Neural cell (in vitro differentiated cells): Measurements from ENCODE around the gene GPBAR1. TPM values are rescaled to one million over a fixed set of nuclear protein-coding genes. Genes with fewer than 3 reads are reported as not detected.

Experiments
- H2AFZ ChIP-seq: fragments of 200-600, 300-800 bp; sonication (generic), shearing (Covaris generic); 2 replicates; pipeline ENCODE4 v1.6.0; 2014; ENCODE audit warnings: low read depth, mild to moderate bottlenecking, antibody characterized with exemption, low read length, moderate library complexity
- H3F3A ChIP-seq: fragments of 200-600 bp; shearing (Covaris generic); 2 replicates; pipeline ENCODE4 v1.6.1; 2016; ENCODE audit warnings: mild to moderate bottlenecking, moderate library complexity, mixed read lengths, antibody characterized with exemption, low read length; ENCODE audit not compliant: insufficient read depth, poor library complexity, severe bottlenecking
- H3K27ac ChIP-seq: fragments of 200-600, 300-800 bp; sonication (generic), shearing (Covaris generic); 2 replicates; pipeline ENCODE4 v1.5.1; 2014; ENCODE audit warnings: mild to moderate bottlenecking, low read length, moderate library complexity
- H3K27me3 ChIP-seq: fragments of 300-800, 200-600 bp; sonication (generic), shearing (Covaris generic); 2 replicates; pipeline ENCODE4 v1.6.0; 2014; ENCODE audit warnings: mild to moderate bottlenecking, low read depth, low read length, moderate library complexity; ENCODE audit not compliant: insufficient read depth
- H3K36me3 ChIP-seq: fragments of 300-800, 200-600 bp; sonication (generic), shearing (Covaris generic); 2 replicates; pipeline ENCODE4 v1.5.1; 2014; ENCODE audit warnings: mild to moderate bottlenecking, antibody characterized with exemption, low read length, moderate library complexity; ENCODE audit not compliant: insufficient read depth
- H3K4me2 ChIP-seq: fragments of 300-800, 200-600 bp; sonication (generic), shearing (Covaris generic); 2 replicates; pipeline ENCODE4 v1.6.0; 2014; ENCODE audit warnings: mild to moderate bottlenecking, low read length
- H3K4me3 ChIP-seq: fragments of 300-800, 200-600 bp; sonication (generic), shearing (Covaris generic); 2 replicates; pipeline ENCODE4 v1.5.1; 2014; ENCODE audit warnings: mild to moderate bottlenecking, low read length, moderate library complexity
- H3K79me2 ChIP-seq: fragments of 200-600 bp; shearing (Covaris generic); replicated peaks from 2 replicates; pipeline ENCODE4 v1.6.0; 2014; ENCODE audit warnings: mild to moderate bottlenecking, low read length, moderate library complexity; ENCODE audit not compliant: insufficient read depth
- H3K9ac ChIP-seq: fragments of 300-800, 200-600 bp; sonication (generic), shearing (Covaris generic); 2 replicates; pipeline ENCODE4 v1.6.1; 2016; ENCODE audit warnings: mild to moderate bottlenecking, low read length, mixed read lengths
- H3K9me2 ChIP-seq: fragments of 200-600 bp; shearing (Covaris generic); 2 replicates; pipeline ENCODE4 v1.6.1; 2016; ENCODE audit warnings: mild to moderate bottlenecking, low read length, mixed read lengths; ENCODE audit not compliant: insufficient read depth
- H3K9me3 ChIP-seq: fragments of 200-600, 300-800 bp; sonication (generic), shearing (Covaris generic); 2 replicates; pipeline ENCODE4 v1.6.1; 2016; ENCODE audit warnings: mild to moderate bottlenecking, mixed run types, low read length, moderate library complexity, mixed read lengths
- H4K20me1 ChIP-seq: fragments of 200-600 bp; shearing (Covaris generic); 2 replicates; pipeline ENCODE4 v1.6.1; 2016; ENCODE audit warnings: mild to moderate bottlenecking, mixed run types; ENCODE audit not compliant: insufficient read depth
- CTCF ChIP-seq: fragments of 450-650 bp; IDR thresholded peaks from 2 replicates; pipeline ENCODE4 v1.5.1; 2014; ENCODE audit warnings: antibody characterized with exemption, mild to moderate bottlenecking, moderate library complexity; ENCODE audit not compliant: poor library complexity, severe bottlenecking
- EP300 ChIP-seq: fragments of 450-650 bp; conservative IDR thresholded peaks from 2 replicates; pipeline ENCODE4 v1.6.1; 2014; ENCODE audit warnings: antibody characterized with exemption, mild to moderate bottlenecking, moderate library complexity; ENCODE audit not compliant: poor library complexity, severe bottlenecking
- EZH2 ChIP-seq: fragments of 200-600, 300-800 bp; shearing (Covaris generic), sonication (generic); IDR thresholded peaks from 2 replicates; pipeline ENCODE4 v1.6.1; 2014; ENCODE audit warnings: antibody characterized with exemption, low read length, borderline replicate concordance, mild to moderate bottlenecking; ENCODE audit not compliant: insufficient read depth, poor library complexity, severe bottlenecking
- MXI1 ChIP-seq: fragments of 450-650 bp; conservative IDR thresholded peaks from 2 replicates; pipeline ENCODE4 v1.6.1; 2014; ENCODE audit warnings: antibody characterized with exemption, mild to moderate bottlenecking; ENCODE audit not compliant: poor library complexity, severe bottlenecking
- POLR2AphosphoS5 ChIP-seq: IDR thresholded peaks from 2 replicates; pipeline ENCODE4 v1.6.1; 2012
- RAD21 ChIP-seq: fragments of 450-650 bp; conservative IDR thresholded peaks from 2 replicates; pipeline ENCODE4 v1.6.1; 2014; ENCODE audit warnings: antibody characterized with exemption, mild to moderate bottlenecking, moderate library complexity
- REST ChIP-seq: IDR thresholded peaks from 2 replicates; pipeline ENCODE4 v1.6.1; 2012; ENCODE audit warnings: borderline replicate concordance
- SMC3 ChIP-seq: fragments of 450-650 bp; conservative IDR thresholded peaks from 2 replicates; pipeline ENCODE4 v1.6.1; 2014; ENCODE audit warnings: antibody characterized with exemption, mild to moderate bottlenecking, moderate library complexity; ENCODE audit not compliant: poor library complexity
- TAF1 ChIP-seq: IDR thresholded peaks from 2 replicates; pipeline ENCODE4 v1.6.1; 2012; ENCODE audit warnings: low read depth
- polyA plus RNA-seq: library from polyadenylated mRNA; depleted of rRNA; stranded (reverse); fragments of >200 nt; gene quantifications from 2 replicates; pipeline ENCODE4 v1.2.3, GENCODE V29; 2014

Gene GPBAR1
- polyA plus RNA-seq, 1 donor from 2014 or later: not detected

- Histone ChIP-seq H3K79me2 (no peaks in the 10 kb centered on the region), H3F3A (no peaks in the 10 kb centered on the region), H3K27me3 (no peaks in the 10 kb centered on the region), H3K9me2 (no peaks in the 10 kb centered on the region), H3K27ac (no peak overlapping the region), H2AFZ (no peak overlapping the region), H3K4me3 (no peak overlapping the region), H3K9ac (no peak overlapping the region), H3K9me3 (no peaks in the 10 kb centered on the region), H4K20me1 (no peaks in the 10 kb centered on the region), H3K36me3 (no peaks in the 10 kb centered on the region), H3K4me2 (no peak overlapping the region)
- TF ChIP-seq CTCF: peak; percentile 94
- TF ChIP-seq SMC3: peak; percentile 87
- TF ChIP-seq EZH2: no peak
- peak; percentile 91 for TF ChIP-seq RAD21
- no peak for TF ChIP-seq REST
These were observed 40.5 kb downstream of the GPBAR1 start for GRCh38 chr2:218301176-218301819.

GRCh38 chr2:218305383-218305782 is 44.6 kb downstream of the GPBAR1 start:
- TF ChIP-seq TAF1 (no peak), EZH2 (no peak), CTCF (no peak), REST (no peak), MXI1 (no peak), RAD21 (no peak), POLR2AphosphoS5 (no peak), EP300 (no peak), SMC3 (no peak)
- Histone ChIP-seq H3F3A (no peaks in the 10 kb centered on the region), H3K36me3 (no peaks in the 10 kb centered on the region), H2AFZ (no peak overlapping the region), H3K4me2 (no peak overlapping the region), H3K27ac (no peak overlapping the region), H3K9me3 (no peaks in the 10 kb centered on the region), H3K79me2 (no peaks in the 10 kb centered on the region), H4K20me1 (no peaks in the 10 kb centered on the region), H3K9ac (no peak overlapping the region), H3K9me2 (no peaks in the 10 kb centered on the region), H3K4me3 (no peak overlapping the region), H3K27me3 (no peaks in the 10 kb centered on the region)
